ENCODE data around the gene PLA2G4F. TPM values are rescaled to one million over a fixed set of nuclear protein-coding genes. Genes with fewer than 3 reads are reported as not detected.

Gene PLA2G4F
- total RNA-seq, 1 donor from 2014 or later = 104 TPM

- TF ChIP-seq CTCF (IDR thresholded peaks at IDR 0.05) = no peak
- Histone ChIP-seq H3K4me1 (peaks cover 15% of the 10 kb centered on the region), H3K4me3 (no peak overlapping the region), H3K9me3 (no peaks in the 10 kb centered on the region), H3K36me3 (no peaks in the 10 kb centered on the region), H3K27me3 (no peaks in the 10 kb centered on the region), H3K27ac (no peak overlapping the region)
- DNase-seq (no peak), ATAC-seq (peak; percentile 28)
- intact Hi-C loops (cut with DNase I) = no loop called here
These were observed 49.0 kb downstream of the PLA2G4F start for GRCh38 chr15:42107473-42107872.

- peak; percentile 78 for ATAC-seq
- TF ChIP-seq CTCF (IDR thresholded peaks at IDR 0.05) = no peak
These were observed 50.1 kb downstream of the PLA2G4F start for GRCh38 chr15:42106288-42106687.

GRCh38 chr15:42104095-42104891, 52.1 kb downstream of the PLA2G4F start:
- Histone ChIP-seq H3K9me3 (no peaks in the 10 kb centered on the region), H3K4me3 (no peak overlapping the region), H3K27me3 (no peaks in the 10 kb centered on the region), H3K36me3 (no peaks in the 10 kb centered on the region), H3K4me1 (peaks cover 26% of the 10 kb centered on the region), H3K27ac (no peak overlapping the region)
- peak; percentile 57 for DNase-seq
- intact Hi-C loops (cut with DNase I) = no loop called here
- ATAC-seq = no peak
- TF ChIP-seq CTCF (IDR thresholded peaks at IDR 0.05) = no peak

More at GRCh38 chr15:42106288-42106687, 50.1 kb downstream of the PLA2G4F start:
- no peaks in the 10 kb centered on the region for H3K27me3 ChIP-seq
- H3K27ac ChIP-seq = peak overlapping the region; percentile 61
- no peaks in the 10 kb centered on the region for H3K36me3 ChIP-seq
- peaks cover 15% of the 10 kb centered on the region for H3K4me1 ChIP-seq
- no peaks in the 10 kb centered on the region for H3K9me3 ChIP-seq
- intact Hi-C loops (cut with DNase I) = no loop called here
- H3K4me3 ChIP-seq = no peak overlapping the region
- DNase-seq = no peak

- DNase-seq (peak; percentile 64), ATAC-seq (no peak)
- Histone ChIP-seq H3K4me3 (no peak overlapping the region), H3K4me1 (peaks cover 26% of the 10 kb centered on the region), H3K27me3 (no peaks in the 10 kb centered on the region), H3K27ac (no peak overlapping the region), H3K9me3 (no peaks in the 10 kb centered on the region), H3K36me3 (no peaks in the 10 kb centered on the region)
- no peak for TF ChIP-seq CTCF (IDR thresholded peaks at IDR 0.05)
- intact Hi-C loops (cut with DNase I) = no loop called here
These were observed 53.7 kb downstream of the PLA2G4F start for GRCh38 chr15:42102646-42103235.

GRCh38 chr15:42101861-42102260, 54.6 kb downstream of the PLA2G4F start:
- Histone ChIP-seq H3K27ac (no peak overlapping the region), H3K36me3 (no peaks in the 10 kb centered on the region), H3K9me3 (no peaks in the 10 kb centered on the region), H3K4me3 (no peak overlapping the region), H3K27me3 (no peaks in the 10 kb centered on the region), H3K4me1 (peaks cover 25% of the 10 kb centered on the region)
- TF ChIP-seq CTCF (IDR thresholded peaks at IDR 0.05) = no peak
- intact Hi-C loops (cut with DNase I) = no loop called here
- no peak for DNase-seq
- ATAC-seq = no peak

Data from upper lobe of right lung (tissue), 1 donor.